NCI-H1694 treated with DMSO at 0.1 percent for 48 hours (cell line): ENCODE measurements around the gene IPO4.

Experiments
- DNase-seq: peaks from one replicate; lab custom pipeline; 2025; lab: John Stamatoyannopoulos, UW

Gene IPO4

GRCh38 chr14:24194186-24194872 lies 5.7 kb upstream of the IPO4 start:
- no peak for DNase-seq

- DNase-seq, result no peak
These were observed 4.3 kb upstream of the IPO4 start for GRCh38 chr14:24192933-24193332.

GRCh38 chr14:24190416-24190815 lies 1.8 kb upstream of the IPO4 start:
- no peak for DNase-seq

GRCh38 chr14:24189460-24189859 lies 844 bp upstream of the IPO4 start:
- DNase-seq, result no peak

- DNase-seq, result no peak
These were observed 401 bp upstream of the IPO4 start for GRCh38 chr14:24189059-24189375.

GRCh38 chr14:24187539-24187915 lies 1.1 kb downstream of the IPO4 start:
- DNase-seq, result no peak

- DNase-seq, result no peak
These were observed 1.6 kb downstream of the IPO4 start for GRCh38 chr14:24186831-24187538.

GRCh38 chr14:24185741-24186140 lies 2.9 kb downstream of the IPO4 start:
- no peak for DNase-seq

GRCh38 chr14:24185026-24185425 lies 3.6 kb downstream of the IPO4 start:
- no peak for DNase-seq

- no peak for DNase-seq
These were observed 4.3 kb downstream of the IPO4 start for GRCh38 chr14:24184104-24184970.

GRCh38 chr14:24183014-24183481 lies 5.6 kb downstream of the IPO4 start:
- DNase-seq, result no peak

- DNase-seq, result no peak
These were observed 6.3 kb downstream of the IPO4 start for GRCh38 chr14:24182110-24182882.

GRCh38 chr14:24181371-24182077 lies 7.1 kb downstream of the IPO4 start:
- DNase-seq, result no peak

GRCh38 chr14:24179961-24180796 lies 8.4 kb downstream of the IPO4 start:
- DNase-seq, result no peak

GRCh38 chr14:24179294-24179960 lies 9.2 kb downstream of the IPO4 start:
- no peak for DNase-seq

GRCh38 chr14:24178399-24179178 lies 10.0 kb downstream of the IPO4 start:
- no peak for DNase-seq

GRCh38 chr14:24177891-24178290 lies 10.7 kb downstream of the IPO4 start:
- DNase-seq, result no peak

GRCh38 chr14:24177041-24177825 lies 11.4 kb downstream of the IPO4 start:
- DNase-seq, result no peak
